HG03342 (cell line): ENCODE data around the gene SRSF9.
"Not testable (repeated sequence)": the region's sequence is repeated elsewhere in the genome, so short reads cannot be mapped to it uniquely, and the experiment has no call there.

Source experiments
- ATAC-seq: cut with Tn5 transposase; IDR thresholded peaks from one replicate; pipeline ENCODE4 v1.9.1; 2021; ENCODE audit warnings: mild to moderate bottlenecking, moderate library complexity; ENCODE audit not compliant: unreplicated experiment

Gene SRSF9

DNA sequence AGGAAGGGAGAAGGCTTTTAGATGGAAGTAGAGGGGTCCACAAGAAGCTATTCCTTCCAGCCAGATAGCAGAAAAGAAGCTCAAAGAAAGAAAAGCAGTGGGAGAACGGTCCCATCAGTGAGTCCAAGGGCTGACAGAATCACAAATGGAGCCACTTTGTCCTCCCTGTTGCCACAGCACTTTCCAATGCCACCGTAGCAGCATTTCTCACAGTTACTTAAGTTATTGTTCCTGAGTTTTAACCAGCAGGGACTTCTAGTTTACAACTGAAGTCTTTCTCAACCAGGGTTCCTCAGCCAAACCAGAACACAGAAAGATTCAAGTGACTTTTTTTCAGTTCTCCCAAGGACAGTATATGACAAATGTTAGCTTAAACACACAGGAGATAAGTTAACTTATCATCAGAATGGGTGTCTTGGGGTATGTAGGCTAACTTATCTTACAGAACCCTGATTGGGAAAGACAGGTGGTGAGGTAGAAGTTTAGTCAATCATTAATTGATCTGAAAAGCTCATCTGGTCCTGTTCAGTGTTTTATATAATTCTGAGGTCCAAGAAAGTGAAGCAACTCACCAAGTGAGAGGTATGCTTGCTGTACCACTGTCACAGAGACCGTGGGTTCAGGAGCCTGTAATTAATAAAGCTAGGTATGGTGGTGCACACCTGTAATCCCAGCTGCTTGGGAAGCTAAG lies 16.3 kb downstream of the SRSF9 start:
- no peak for ATAC-seq

DNA sequence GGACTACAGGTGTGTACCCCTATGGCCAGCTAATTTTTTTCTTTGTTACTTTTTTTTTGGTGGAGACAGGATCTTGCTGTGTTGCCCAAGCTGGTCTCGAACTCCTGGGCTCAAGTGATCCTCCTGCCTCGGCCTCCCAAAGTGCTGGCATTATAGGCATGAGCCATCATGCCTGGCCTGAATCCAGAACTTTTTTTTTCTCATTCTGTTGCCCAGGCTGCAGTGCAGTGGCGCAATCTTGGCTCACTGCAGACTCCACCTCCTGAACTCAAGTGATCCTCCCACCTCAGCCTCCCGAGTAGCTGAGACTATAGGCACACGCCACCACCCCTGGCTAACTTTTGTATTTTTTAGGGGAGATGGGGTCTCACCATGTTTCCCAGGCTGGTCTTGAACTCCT lies 17.0 kb downstream of the SRSF9 start:
- not testable (repeated sequence) for ATAC-seq

DNA sequence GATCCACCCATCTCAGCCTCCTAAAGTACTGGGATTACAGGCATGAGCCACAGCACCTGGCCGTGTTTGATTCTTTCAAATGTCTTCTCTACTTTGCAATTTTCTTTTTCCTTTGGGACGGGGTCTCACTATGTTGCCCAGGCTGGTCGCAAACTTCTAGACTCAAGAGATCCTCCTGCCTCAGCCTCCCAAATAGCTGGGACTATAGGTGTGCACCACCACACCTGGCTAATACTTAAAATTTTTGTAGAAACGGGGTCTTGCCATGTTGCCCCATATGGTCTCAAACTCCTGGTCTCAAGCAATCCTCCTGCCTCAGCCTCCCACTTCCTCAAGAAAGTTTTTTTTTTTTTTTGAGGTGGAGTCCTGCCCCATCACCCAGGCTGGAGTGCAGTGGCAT lies 21.6 kb downstream of the SRSF9 start:
- no peak for ATAC-seq

DNA sequence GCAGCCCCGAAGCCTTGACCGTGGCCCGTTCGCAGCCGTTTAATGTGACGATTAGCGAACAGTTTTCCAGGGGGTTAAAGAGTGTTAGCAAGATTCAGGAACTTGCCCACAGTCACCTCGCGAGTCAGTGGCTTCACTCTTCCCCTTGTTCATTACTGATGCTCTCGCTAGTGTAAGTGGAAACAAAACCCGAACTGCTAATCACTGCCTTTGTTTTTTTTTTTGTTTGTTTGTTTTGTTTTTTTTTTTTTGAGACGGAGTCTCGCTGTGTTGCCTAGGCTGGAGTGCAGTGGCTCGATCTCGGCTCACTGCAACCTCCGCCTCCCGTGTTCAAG lies 22.7 kb downstream of the SRSF9 start:
- not testable (repeated sequence) for ATAC-seq

DNA sequence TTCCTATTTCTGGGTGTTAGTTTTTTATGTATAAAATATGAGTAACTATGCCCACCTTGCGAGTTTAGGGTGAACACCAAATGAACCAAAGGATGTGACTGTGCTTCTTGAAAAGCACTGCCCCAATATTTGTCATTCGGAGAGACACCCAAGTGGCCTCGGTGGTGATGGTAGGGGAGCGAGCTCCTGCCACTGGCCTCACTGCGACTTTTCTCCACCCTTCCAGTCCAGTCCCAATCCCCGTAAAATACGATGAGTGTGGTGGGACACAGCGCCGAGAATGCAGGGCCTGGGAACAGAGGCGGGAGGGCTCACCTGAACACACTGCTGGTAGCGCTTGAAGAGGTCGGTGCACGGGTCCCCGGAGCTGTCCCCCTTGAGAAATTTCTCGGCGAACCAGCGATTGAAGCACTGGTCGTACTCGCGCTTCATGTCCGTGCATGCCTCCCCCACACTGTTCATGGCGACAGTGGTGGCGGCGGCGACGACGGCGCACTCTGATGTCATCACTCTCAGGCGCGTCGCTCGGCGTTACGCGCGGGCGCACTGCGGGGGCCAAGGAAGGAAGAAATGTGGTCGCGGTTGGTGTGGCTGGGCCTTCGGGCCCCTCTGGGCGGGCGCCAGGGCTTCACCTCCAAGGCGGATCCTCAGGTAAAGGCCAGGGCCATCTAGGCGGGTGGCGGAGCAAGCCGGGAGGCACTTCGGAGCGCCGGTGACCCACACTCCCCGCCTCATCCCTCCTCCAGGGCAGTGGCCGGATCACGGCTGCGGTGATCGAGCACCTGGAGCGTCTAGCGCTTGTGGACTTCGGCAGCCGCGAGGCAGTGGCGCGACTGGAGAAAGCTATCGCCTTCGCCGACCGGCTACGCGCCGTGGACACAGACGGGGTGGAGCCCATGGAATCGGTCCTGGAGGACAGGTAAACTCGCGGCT lies 23.4 kb downstream of the SRSF9 start, which contains the start of the genes GATC and TRIAP1:
Gene GATC (plus strand): TSS at position 534 of the 933 bp plus-strand sequence. CDS start 37 bp downstream, at position 571.
Gene TRIAP1 (minus strand): TSS at position 474 of the 933 bp plus-strand sequence. CDS start 12 bp downstream, at position 462.
- peak; percentile 87 for ATAC-seq

DNA sequence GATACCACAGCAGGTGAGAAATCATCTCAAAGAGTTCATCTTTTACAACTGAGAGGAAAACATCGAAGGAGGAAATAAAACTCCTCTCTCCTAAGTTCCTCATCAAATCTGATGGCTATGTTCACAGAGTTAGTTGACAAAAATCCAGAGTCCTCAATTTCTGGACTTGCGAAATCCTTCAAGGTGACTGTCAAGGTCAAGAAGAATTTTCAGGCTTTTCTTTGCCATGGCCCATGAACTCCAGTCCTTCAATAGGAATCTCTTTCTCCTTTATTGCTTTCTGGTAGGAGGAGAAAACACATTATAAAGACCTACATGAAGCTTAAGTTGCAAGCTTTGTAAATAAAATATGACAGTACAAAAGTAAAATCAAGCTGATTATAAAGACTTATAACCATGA lies 24.9 kb downstream of the SRSF9 start:
- ATAC-seq: no peak

DNA sequence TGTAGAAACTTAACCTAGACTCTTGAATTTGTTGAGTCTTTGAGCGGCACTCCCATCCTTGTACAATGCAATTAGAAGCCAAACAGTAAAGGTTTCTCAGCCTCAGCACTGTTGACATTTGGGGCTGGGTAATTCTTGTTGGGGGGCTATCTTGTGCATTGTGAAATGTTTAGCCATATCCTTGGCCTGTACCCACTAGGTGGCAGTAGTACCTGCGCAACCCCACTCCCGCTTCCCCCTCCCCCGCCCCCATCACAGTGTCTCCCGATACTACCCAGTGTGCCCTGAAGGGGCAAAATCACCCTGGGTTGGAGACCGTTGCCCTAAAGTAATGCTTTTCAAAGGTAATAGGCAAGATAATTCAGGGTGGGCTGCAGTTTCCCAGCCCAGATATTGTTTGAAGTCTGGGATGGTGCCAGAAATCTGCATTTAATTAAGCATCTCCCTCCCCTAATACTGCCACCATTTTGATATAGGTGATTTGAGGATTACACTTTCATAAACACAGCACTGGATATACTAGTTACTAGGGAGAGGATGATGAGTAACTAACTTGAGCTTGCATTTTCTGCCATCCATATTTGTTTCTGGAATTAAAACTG lies 29.8 kb downstream of the SRSF9 start:
- peak; percentile 36 for ATAC-seq

DNA sequence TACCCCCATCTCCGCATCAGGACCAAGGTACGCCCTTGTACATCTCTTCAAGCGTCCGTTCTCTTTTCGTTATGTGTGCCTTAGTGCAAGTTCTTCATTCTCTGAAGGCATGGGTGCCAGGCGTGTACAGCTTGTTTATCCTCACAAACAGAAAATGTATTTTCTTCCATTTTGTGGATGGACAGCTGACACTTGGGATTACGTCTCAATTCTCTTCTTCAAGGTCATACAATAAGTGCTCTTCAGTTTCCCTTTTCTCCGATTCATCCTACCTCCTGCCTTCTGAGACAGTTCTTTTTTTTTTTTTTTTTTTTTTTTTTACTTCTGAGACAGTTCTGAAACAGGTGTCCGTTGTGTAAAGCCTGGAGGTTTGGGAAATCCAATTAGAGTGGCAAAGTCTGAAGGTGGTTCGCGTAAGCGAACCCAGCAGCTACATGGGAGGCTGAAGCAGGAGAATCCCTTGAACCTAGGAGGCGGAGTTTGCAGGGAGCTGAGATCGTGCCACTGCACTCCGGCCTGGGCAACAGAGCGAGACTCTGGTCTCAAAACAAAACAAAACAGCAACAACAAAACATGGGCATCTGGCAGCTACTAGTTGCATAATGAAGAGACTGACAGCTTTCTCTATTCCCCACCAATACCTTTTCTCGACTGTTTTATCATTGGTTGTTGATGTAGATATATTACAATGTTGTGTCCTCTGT lies 30.9 kb downstream of the SRSF9 start:
- ATAC-seq: no peak

DNA sequence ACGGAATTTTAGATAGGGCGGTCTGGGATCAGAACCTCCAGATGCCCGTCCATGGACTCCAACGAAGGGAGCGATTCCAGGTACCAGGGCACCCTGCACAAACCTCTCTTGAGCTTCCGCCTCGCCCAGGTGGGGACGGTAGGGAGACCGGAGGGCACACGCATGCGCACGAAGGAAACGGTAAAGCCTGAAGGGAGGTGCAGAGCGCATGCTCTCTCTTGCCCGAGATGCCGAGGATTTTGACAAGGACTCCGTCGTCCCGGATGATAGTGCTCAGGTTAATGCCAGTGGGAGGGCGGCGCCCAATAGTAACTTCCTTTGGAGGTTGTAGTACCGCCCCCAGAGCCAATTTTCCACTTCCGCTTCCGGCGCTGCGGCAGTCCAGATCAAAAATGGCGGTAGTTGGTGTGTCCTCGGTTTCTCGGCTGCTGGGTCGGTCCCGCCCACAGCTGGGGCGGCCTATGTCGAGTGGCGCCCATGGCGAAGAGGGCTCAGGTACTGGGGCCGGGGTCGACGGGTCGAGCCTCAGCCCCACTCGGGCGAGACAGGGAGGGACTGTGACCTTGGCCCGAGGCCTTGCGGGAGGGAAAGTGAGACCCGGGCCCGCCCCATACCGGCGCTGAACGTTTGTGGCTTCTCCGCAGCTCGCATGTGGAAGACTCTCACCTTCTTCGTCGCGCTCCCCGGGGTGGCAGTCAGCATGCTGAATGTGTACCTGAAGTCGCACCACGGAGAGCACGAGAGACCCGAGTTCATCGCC lies 31.6 kb downstream of the SRSF9 start, which contains the start of gene COX6A1:
Gene COX6A1 (plus strand): TSS at position 379 of the 760 bp plus-strand sequence. CDS start 14 bp downstream, at position 393.
- ATAC-seq: peak; percentile 97

DNA sequence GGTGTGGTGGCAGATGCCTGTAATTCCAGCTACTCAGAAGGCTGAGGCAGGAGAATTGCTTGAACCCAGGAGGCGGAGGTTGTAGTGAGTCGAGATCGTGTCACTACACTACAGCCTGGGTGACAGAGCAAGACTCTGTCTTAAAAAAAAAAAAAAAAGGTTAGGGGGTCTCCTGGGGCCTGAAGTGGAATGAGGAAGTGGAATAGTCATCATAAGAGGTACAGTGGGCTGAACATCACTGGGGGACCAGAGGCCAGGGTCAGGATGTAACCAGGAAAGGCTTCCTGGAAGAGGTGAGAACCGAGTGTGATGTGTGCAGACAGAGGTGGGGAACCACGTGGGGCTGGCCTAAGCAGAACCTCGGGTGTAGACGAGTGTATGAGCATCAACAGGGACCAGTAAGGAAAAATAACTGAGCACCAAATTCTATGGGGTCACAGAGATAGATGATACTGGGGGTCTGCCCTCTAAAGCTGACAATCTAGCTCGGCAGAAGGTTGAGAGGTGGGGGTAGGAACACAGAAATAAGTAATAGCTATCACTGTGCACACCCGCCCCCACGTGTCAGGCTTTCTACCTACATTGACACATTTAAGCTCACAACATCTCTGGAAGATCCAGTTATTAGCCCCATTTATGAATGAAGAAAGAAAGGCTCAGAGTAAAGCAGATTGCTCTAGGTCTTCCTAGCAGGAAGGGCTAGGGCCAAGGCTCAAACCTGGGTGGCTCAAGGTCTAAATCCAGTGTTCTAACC lies 36.6 kb downstream of the SRSF9 start:
- no peak for ATAC-seq

DNA sequence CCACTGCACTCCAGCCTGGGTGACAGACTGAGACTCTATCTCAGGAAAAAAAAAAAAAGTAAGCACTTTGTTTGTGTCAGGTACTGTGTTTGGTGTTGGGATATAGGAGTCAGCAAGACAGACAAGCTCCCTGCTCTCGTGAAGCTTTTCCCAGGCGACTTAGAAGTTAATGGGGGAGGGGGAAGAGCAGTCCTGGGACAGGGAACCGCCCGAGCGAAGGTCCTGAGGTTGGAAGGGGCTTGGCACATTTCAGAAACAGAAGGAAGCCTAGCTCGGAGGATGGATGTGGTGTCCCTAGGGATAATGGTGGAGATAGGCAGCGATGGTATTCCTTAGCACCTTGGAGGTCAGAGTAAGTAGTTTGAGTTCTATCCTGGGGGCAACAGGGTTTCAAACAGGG lies 40.2 kb downstream of the SRSF9 start:
- no peak for ATAC-seq

DNA sequence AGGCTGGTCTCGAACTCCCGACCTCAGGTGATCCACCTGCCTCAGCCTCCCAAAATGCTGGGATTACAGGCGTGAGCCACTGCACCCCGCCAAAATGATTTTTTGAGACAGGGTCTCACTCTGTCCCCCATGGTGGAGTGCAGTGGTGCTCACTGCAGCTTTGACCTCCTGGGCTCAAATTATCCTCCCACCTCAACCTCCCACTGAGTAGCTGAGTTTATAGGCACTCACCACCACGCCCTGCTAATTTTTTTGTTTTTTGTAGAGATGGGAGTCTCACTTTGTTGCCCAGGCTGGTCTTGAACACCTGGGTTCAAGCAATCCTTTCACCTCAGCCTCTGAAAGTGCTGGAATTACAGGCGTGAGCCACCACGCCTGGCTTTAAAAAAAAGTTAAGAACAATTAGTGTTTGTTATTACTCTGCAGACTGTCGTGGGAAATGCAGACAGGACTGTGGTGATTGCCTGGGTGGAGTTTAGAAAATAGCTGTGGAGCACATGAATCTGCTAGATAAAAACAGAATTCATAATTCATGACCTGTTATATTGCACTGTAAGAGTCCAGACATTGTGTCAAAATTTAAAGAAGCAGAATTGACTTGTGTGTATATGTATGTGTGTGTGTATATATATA lies 40.8 kb downstream of the SRSF9 start:
- no peak for ATAC-seq

DNA sequence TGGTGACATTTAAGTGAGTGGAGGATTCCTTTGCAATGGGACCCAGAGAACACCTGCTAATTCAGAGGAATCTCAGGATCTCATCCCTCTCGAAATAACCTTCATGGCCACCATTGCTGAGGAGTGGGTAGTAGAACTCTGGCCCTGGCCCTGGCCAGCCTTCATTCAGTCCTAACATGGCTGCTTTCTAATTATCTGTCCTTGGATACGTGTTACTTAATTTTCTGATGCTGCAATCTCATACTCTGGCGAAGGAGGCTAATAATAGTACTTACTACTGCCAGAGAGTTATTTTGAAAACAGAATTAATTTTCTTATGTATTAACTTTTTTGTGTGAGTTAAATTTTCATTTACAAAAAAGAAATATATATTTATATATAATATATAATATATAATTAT lies 43.8 kb downstream of the SRSF9 start:
- ATAC-seq: no peak

DNA sequence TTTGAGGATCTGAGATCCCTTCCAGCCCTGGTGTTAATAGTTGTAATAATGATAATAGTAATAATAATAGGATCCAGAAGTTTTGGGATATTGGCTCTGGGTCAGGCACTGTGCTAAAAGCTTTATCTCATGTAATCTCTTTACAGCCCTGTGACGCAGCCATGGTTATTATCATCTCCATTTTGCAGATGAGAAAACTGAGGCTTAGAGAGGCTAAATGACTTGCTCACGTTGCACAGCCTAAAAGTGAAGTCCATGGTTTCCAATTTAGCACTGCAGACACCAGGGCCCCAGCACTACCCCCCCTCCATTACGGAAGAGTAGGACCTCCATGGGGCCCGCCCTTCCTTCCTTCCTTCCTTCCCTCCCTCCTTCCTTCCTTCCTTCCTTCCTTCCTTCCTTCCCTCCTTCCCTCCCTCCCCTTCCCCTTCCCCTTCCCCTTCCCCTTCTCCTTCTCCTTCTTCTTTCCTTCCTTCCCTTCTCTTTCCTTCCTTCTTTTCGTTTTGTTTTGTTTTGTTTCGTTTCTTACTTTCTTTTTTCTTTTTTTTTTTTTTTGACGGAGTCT lies 46.6 kb downstream of the SRSF9 start:
- ATAC-seq: no peak

DNA sequence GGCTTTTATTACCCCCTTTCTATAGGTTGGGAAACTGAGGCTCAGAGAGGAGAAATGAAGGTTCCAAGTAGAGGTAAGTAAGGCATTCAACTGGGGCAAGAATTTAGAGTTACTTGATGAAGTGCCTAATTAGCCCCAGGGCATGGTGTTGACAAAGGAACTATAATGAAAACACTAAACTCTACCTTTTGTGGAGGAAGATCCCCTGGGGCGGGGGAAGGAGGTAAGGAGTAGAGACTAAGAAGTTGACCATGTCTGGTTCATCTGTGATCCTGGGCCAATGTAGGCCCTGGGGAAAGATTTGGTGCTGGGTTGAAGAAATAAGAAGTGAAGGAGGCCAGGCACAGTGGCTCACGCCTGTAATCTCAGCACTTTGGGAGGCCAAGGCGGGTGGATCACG lies 47.8 kb downstream of the SRSF9 start:
- ATAC-seq: no peak

DNA sequence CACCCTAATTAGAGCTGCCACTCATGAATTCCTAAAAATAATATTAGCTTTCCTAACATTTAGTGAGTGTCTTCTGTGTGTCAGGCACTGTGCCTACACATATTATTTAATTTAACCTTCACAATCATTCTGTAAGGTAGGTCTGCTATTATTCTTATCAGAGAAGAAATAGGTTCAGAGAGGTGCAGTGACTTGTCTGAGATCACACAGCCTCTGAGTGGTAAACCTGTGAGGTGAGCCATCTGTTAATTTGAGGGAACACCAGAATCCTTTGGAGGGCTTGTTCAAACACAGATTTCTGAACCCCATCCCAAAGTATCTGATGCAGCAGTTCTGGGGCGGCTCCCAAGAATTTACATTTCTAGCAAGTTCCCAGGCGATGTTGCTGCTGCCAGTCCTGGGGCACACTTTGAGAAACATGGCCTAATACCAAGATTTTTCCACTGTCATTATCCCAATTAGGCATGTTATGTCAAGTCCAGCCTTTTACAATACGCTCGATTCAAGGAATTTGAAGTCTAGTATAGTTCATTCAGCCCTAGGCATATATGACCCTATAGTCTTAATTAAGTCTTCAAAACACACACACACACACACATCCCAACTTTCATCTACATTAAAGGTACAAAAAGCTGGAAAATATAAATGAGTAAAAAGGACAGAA lies 51.5 kb downstream of the SRSF9 start:
- ATAC-seq: no peak

DNA sequence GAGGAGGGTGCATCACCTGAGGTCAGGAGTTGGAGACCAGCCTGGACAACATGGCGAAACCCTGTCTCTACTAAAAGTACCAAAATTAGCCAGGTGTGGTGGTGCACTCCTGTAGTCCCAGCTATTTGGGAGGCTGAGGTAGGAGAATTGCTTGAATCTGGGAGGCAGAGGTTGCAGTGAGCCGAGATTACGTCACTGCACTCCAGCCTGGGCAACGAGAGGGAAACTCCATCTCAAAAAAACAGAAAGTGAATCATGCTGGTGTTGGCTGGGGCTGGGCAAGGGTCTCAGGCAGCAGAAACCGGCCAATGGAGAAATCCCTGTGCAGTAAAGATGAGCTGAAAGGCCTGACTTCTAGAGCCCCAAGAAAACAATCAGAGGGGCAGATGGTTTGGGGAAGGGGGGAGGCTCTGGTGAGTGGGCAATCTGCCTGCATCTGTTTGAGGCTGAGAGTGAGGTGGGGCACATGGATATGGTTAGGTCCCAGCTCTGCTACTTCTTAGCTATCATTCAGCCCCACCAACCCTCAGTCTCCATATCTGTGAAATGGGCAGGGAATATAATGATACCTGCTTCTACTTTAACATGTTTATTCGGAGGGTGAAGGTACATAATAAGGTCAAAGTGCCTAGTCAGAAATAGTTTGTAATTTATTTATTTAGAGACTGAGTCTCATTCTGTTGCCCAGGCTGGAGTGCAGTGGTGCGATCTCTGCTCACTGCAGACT lies 52.9 kb downstream of the SRSF9 start:
- no peak for ATAC-seq
